ENCODE results near the gene NEDD4.

DNA sequence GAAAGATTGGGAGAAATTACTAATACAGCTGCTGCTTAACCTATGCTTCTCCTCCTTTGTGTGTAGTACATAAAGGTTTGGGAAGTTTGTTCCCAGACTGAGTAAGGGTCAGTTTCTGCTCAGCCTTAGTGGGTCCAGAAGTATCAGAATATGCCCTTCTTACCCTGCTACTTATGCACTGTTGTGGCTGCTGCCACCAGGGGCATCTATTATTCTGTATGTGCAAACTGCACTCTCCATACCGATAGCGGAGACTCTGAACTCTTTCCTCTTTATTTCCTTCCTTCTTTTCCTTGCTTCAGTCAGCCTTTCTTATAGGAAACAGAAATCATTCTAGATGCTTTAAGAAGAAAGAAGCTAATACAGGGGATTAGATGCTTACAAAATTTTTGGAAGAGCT, 4.0 kb downstream of the NEDD4 start:
- TF ChIP-seq CTCF (IDR thresholded peaks at IDR 0.05) (no peak), POLR2A (IDR thresholded peaks at IDR 0.05) (no peak)
